K562 (cell line): ENCODE data around the gene ATG10. TPM values are rescaled to one million over a fixed set of nuclear protein-coding genes. Genes with fewer than 3 reads are reported as not detected.
A peak's percentile ranks its signal among the peaks of the same experiment; 100 is the strongest.

ENCODE experiments used
- ARID1B ChIP-seq: fragments of 450-650 bp; IDR thresholded peaks from 2 replicates; pipeline ENCODE4 v1.6.1; 2016; ENCODE audit warnings: antibody characterized with exemption, mild to moderate bottlenecking, inconsistent platforms
- CAMTA2 ChIP-seq: fragments of 250-450 bp; sonication (Bioruptor Pico); conservative IDR thresholded peaks from 2 replicates; pipeline ENCODE4 v1.5.1; 2022
- FOXA1 ChIP-seq: fragments of 450-650 bp; IDR thresholded peaks from 2 replicates; pipeline ENCODE4 v1.6.1; 2016; ENCODE audit warnings: mild to moderate bottlenecking, borderline replicate concordance
- FOXK1 ChIP-seq: sonication (generic); formaldehyde crosslinking; IDR thresholded peaks from 2 replicates; pipeline ENCODE4 v1.8.0; 2022; ENCODE audit warnings: missing genetic modification reagents, mild to moderate bottlenecking, borderline replicate concordance
- HDAC6 ChIP-seq: IDR thresholded peaks from 2 replicates; pipeline ENCODE4 v1.6.1; 2012; ENCODE audit warnings: low read depth, mild to moderate bottlenecking, control low read depth, inconsistent platforms, low read length, moderate library complexity
- MYC ChIP-seq, 2 experiments: fragments of 250-450 bp in 1 of 2; sonication (Bioruptor Pico) in 1 of 2; IDR thresholded peaks; 2 replicates each; pipeline versions ENCODE4 v1.5.1 to v1.6.1; 2012 to 2021; ENCODE audit warnings: low read depth in 2 of 2, borderline replicate concordance in 1 of 2, improper control_type of control experiment in 1 of 2, low read length in 1 of 2, mild to moderate bottlenecking in 1 of 2, moderate library complexity in 1 of 2
- NR0B1 ChIP-seq: fragments of 450-650 bp; IDR thresholded peaks from one replicate; pipeline ENCODE4 v1.6.1; 2018; ENCODE audit warnings: mild to moderate bottlenecking, moderate library complexity; ENCODE audit not compliant: partially characterized antibody
- POLR2AphosphoS2 ChIP-seq: IDR thresholded peaks from 2 replicates; pipeline ENCODE4 v1.6.1; 2012; ENCODE audit warnings: low read length, improper control_type of control experiment
- POLR2B ChIP-seq: fragments of 450-650 bp; IDR thresholded peaks from 2 replicates; pipeline ENCODE4 v1.6.1; 2018; ENCODE audit warnings: low read depth; ENCODE audit not compliant: partially characterized antibody
- POLR2H ChIP-seq: IDR thresholded peaks from 2 replicates; pipeline ENCODE4 v1.6.1; 2016; ENCODE audit warnings: missing genetic modification characterization, low read depth, mild to moderate bottlenecking, control low read depth, missing compliant biosample characterization, moderate library complexity
- RB1 ChIP-seq: fragments of 450-650 bp; IDR thresholded peaks from 2 replicates; pipeline ENCODE4 v1.6.1; 2017; ENCODE audit warnings: low read depth, mild to moderate bottlenecking
- SREBF1 ChIP-seq: fragments of 150-350 bp; IDR thresholded peaks from 2 replicates; pipeline ENCODE4 v1.6.1; 2014; ENCODE audit warnings: antibody characterized with exemption, low read depth, low read length, borderline replicate concordance
- SRSF7 ChIP-seq: fragments of 200-400 bp; formaldehyde crosslinking; optimal IDR thresholded peaks from 2 replicates; pipeline ENCODE3; 2017; ENCODE audit warnings: mild to moderate bottlenecking, low read depth, low read length
- TBL1XR1 ChIP-seq, 2 experiments: IDR thresholded peaks; 2 replicates each; pipeline ENCODE4 v1.6.1; 2012; ENCODE audit warnings: improper control_type of control experiment in 2 of 2, low read length in 2 of 2, mild to moderate bottlenecking in 1 of 2
- TEAD1 ChIP-seq, 2 experiments: fragments of 450-650 bp in 1 of 2; sonication (generic) in 1 of 2; formaldehyde crosslinking; IDR thresholded peaks; 2 replicates each; pipeline versions ENCODE4 v1.4.0 to v1.8.0; 2020 to 2022; ENCODE audit warnings: mild to moderate bottlenecking in 2 of 2, missing genetic modification reagents in 1 of 2
- TRIM25 ChIP-seq: fragments of 450-650 bp; IDR thresholded peaks from 2 replicates; pipeline ENCODE4 v1.7.0; 2016; ENCODE audit warnings: borderline replicate concordance
- TRIM28 ChIP-seq: fragments of 450-650 bp; IDR thresholded peaks from 2 replicates; pipeline ENCODE4 v1.6.1; 2017
- TSHZ1 ChIP-seq: fragments of 250-450 bp; sonication (Bioruptor Pico); IDR thresholded peaks from 2 replicates; pipeline ENCODE4 v1.4.0; 2020; ENCODE audit warnings: mild to moderate bottlenecking, moderate library complexity
- XRCC3 ChIP-seq: fragments of 450-650 bp; IDR thresholded peaks from 2 replicates; pipeline ENCODE4 v1.6.1; 2017; ENCODE audit warnings: mild to moderate bottlenecking, moderate library complexity
- XRCC4 ChIP-seq: IDR thresholded peaks from one replicate; pipeline ENCODE4 v1.6.1; 2011; ENCODE audit not compliant: insufficient read depth, insufficient read length; ENCODE audit errors: extremely low read depth
- ZNF316 ChIP-seq: fragments of 450-650 bp; IDR thresholded peaks from 2 replicates; pipeline ENCODE4 v1.6.1; 2016
- ZNF707 ChIP-seq: fragments of 250-450 bp; sonication (Bioruptor Pico); conservative IDR thresholded peaks from 2 replicates; pipeline ENCODE4 v1.8.0; 2022; ENCODE audit warnings: inconsistent platforms, mild to moderate bottlenecking, moderate library complexity
- ZNF717 ChIP-seq: fragments of 250-450 bp; sonication (Bioruptor Pico); IDR thresholded peaks from 2 replicates; pipeline ENCODE4 v1.5.0; 2021
- ZNF766 ChIP-seq: fragments of 200-800 bp; sonication (Bioruptor generic); conservative IDR thresholded peaks from 2 replicates; pipeline ENCODE4 v1.6.1; 2016; ENCODE audit warnings: missing genetic modification characterization, missing compliant biosample characterization
- polyA plus RNA-seq, 8 experiments: library from polyadenylated mRNA; depleted of rRNA in 4 of 8; stranded (reverse) in 5 of 8; unstranded in 3 of 8; fragments of >200 nt; fragmentation: Nextera tagmentation in 2 of 8; fragmentation: Illumina TruSeq in 1 of 8; extraction: Ambion mirVana in 2 of 8; extraction: Trizol in 1 of 8; gene quantifications; 2 replicates each; pipeline versions ENCODE4 v1.2.1 to v1.2.3, GENCODE V29; 2011 to 2014; ENCODE audit warnings: inconsistent platforms in 1 of 8, missing spikeins in 1 of 8
- total RNA-seq, 7 experiments: library from RNA; depleted of rRNA in 6 of 7; stranded (reverse); fragments of >200 nt in 6 of 7; fragmentation: Illumina TruSeq in 2 of 7; extraction: Trizol in 2 of 7; gene quantifications; 2 replicates each; pipeline versions ENCODE4 v1.2.1 to v1.2.3, GENCODE V29; 2011 to 2021; ENCODE audit warnings: low replicate concordance in 1 of 7

Gene ATG10
- total and polyA plus RNA-seq, 9 of the 15 experiments (the other 6 are each of a cell fraction or from before 2014, with no cell fraction given), result 7.0 to 18.8 (median 14.6) TPM

- no peak for TF ChIP-seq NR0B1
- no peak for TF ChIP-seq TSHZ1
- TF ChIP-seq POLR2AphosphoS2, result peak; percentile 22; the same call in 1 of the 2 replicates
- TF ChIP-seq TBL1XR1 (IDR thresholded peaks at IDR 0.05; ENCODE audit: low read length in 2 of 2), result no peak
- no peak for TF ChIP-seq CAMTA2 (CRISPR knock-in tag)
- TF ChIP-seq ZNF316, result no peak
- TF ChIP-seq FOXA1, result no peak
- peak; percentile 59; the same call in 1 of the 2 replicates for TF ChIP-seq POLR2H (tag)
- TF ChIP-seq POLR2B, result peak; percentile 38
- TF ChIP-seq SRSF7, result no peak
- TF ChIP-seq SREBF1, result no peak
- TF ChIP-seq ZNF707, result no peak
- TF ChIP-seq TEAD1 (CRISPR knock-in tag; IDR thresholded peaks at IDR 0.05), result 0 out of 4 replicates have a peak, but pooled peaks of 1 of the 2 experiments have one; percentile 30
- TF ChIP-seq ZNF766 (CRISPR knock-in tag), result no peak
- peak; percentile 88 for TF ChIP-seq ZNF717 (CRISPR knock-in tag)
- TF ChIP-seq MYC (IDR thresholded peaks at IDR 0.05; ENCODE audit: low read depth, low read length), result no peak
- TF ChIP-seq MYC (CRISPR knock-in tag; IDR thresholded peaks at IDR 0.05; ENCODE audit: borderline replicate concordance, low read depth), result no peak
- no peak for TF ChIP-seq XRCC3
- TF ChIP-seq TRIM25, result no peak
- no peak for TF ChIP-seq ARID1B
- no peak for TF ChIP-seq FOXK1 (CRISPR knock-in tag)
- TF ChIP-seq RB1, result no peak
- TF ChIP-seq XRCC4, result no peak
- TF ChIP-seq TRIM28, result no peak
- no peak for TF ChIP-seq HDAC6
Observed at GRCh38 chr5:82275216-82275664, 303.4 kb downstream of the ATG10 start (continued).
